NCI-H1436 treated with DMSO at 0.1 percent for 48 hours (cell line): Measurements from ENCODE around the gene MAPKAPK3.
"Not testable (repeated sequence)": the region's sequence is repeated elsewhere in the genome, so short reads cannot be mapped to it uniquely, and the experiment has no call there.

Experiments
- DNase-seq: peaks from one replicate; lab custom pipeline; 2025; lab: John Stamatoyannopoulos, UW

The MAPKAPK3 gene

GRCh38 chr3:50656417-50657195 is 39.7 kb downstream of the MAPKAPK3 start:
- no peak for DNase-seq

GRCh38 chr3:50657407-50657806 is 40.5 kb downstream of the MAPKAPK3 start:
- DNase-seq: no peak

DNA sequence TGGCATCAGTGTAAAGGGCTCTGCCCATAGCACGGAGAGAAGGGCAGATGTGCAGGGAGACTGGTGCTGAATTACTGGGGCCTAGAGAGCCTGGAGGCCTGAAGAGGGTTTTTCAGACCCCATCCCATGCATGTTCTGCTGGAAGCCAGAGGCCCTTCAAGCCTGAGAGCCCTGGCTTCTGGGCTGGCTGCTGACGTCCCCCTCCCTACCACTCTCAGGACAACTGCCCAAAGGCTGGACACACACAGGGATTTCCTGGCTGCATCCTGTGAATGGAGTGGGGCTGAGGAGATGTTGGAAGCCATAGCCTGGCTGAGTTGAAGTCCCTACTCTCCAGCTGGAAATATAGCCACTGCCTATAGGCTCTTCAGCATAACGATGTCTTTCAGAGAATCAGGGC is 40.9 kb downstream of the MAPKAPK3 start:
- no peak for DNase-seq

DNA sequence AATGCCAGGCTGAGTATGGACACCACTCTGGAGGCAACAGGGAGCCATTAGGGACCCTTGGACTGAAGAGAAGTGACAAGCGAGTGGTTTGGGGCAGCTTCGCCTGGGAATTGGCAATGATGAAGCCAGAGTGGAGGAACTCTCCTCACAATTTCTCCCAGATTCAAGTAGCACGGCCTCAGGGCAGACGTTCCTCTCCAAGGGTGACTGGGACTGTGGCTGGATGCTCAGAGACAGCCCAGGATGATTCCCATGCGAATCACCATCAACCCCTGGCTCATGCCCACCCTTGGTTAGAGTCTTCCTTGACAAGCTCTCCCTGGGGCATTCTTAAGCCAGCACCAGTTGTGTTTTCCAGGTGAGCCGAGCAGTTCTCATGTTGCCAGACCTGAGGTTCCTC is 41.5 kb downstream of the MAPKAPK3 start:
- no peak for DNase-seq

DNA sequence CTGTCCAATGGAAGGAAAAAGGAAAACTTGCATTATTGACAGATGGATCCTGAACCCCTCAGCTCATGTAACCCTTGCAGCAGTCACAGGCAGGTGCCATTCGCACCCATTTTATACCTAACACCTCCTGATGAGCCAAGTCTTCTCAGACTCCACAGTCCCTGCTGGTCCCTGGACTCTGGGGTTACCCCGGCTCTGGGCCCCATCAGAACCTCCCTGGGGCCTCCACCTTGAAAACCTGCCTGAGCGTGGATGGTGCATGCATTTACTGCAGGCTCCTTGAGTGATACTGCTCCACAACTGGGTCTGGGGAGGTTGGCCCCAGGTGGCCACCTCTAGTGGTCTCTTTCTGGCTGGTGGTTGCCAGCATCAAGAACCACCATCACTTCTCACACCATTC is 41.9 kb downstream of the MAPKAPK3 start:
- DNase-seq: no peak

GRCh38 chr3:50660386-50660785 is 43.4 kb downstream of the MAPKAPK3 start:
- no peak for DNase-seq

- no peak for DNase-seq
Observed at GRCh38 chr3:50661321-50661837, 44.4 kb downstream of the MAPKAPK3 start.

DNA sequence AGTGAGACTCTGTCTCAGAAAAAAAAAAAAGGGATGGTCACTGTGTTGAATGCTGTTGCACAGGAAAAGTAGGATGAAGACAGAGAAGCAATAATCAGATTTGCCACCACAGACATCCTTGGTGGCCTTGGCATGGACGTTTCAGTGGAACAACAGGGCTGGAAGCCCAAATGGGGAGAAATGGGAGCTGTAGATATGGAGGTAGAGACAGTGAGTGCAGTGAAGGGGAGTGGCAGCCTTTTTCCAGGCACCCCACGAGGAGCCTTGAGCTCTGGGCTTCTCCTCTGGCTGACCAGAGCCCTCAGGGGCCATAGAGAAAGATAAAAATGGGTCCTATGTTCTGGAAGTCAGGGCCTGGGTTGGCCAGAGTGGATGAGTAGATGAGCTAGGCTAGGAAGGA is 45.5 kb downstream of the MAPKAPK3 start:
- DNase-seq: no peak

DNA sequence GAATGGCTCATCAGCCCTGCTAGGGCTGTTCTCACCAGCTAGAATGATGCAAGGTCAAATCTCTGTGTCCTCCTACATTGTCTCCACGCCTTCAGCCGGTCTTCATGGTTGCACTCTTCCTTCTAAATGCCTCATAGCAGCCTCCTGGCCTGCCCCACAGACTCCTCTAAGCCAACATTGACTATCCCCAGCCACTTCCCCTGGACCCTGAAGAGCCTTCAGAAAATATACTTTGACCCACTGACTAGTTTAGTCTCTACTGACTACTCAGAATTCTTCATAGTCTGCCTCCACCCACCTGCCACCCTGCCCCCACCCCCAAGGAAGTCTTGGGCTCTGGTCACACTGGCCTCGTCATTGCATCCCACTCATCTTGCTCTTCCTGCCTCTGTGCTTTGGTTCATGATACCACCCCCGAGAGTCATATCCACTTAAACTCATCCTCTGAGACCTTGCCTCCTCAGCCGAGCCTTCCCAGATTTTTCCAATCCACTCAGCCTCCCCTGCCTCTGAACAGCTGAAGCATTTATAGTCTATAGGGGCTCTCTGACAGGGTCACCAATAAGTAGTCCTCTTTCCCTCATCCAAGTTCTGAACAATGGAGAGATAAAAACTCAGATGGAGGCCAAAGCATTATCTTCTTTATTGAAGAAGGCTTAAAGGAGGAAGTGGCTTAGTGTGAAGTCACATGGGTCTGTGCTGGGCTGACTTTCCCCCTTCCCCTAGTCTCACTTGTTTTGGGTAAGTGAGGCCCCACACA is 48.3 kb downstream of the MAPKAPK3 start:
- no peak for DNase-seq

DNA sequence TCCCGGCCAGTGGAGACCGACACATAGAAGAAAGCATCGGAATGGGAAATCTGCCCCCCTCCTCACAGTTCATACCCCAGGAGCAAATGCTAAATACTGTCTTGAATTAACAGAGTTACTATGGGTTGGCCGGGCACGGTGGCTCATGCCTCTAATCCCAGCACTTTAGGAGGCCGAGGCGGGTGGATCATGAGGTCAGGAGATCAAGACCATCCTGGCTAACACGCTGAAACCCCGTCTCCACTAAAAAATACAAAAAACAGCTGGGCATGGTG is 48.8 kb downstream of the MAPKAPK3 start:
- not testable (repeated sequence) for DNase-seq

- no peak for DNase-seq
Observed at GRCh38 chr3:50666837-50667236, 49.9 kb downstream of the MAPKAPK3 start.

- no peak for DNase-seq
Observed at GRCh38 chr3:50671331-50671730, 54.4 kb downstream of the MAPKAPK3 start.

DNA sequence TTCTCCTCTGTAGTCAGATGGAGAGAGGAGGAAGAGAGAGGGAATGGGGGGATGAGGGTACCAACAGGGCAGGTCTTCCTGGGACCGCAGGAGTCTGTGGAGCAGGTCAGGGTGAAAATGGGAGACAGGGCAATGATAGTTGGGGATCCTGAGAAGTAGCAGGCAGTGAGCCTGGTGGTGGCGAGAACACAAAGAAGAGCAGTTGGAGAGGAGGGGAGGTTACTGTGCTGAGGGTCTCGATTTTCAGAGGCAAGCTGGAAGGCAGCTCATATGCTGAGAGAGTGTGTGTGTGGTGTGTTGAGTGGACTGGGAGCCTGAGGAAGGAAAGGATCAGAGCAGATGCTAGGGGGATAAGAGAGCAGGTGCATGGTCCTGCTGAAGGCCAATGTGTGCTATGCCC is 55.7 kb downstream of the MAPKAPK3 start:
- DNase-seq: no peak

GRCh38 chr3:50673931-50674330 is 57.0 kb downstream of the MAPKAPK3 start:
- no peak for DNase-seq

DNA sequence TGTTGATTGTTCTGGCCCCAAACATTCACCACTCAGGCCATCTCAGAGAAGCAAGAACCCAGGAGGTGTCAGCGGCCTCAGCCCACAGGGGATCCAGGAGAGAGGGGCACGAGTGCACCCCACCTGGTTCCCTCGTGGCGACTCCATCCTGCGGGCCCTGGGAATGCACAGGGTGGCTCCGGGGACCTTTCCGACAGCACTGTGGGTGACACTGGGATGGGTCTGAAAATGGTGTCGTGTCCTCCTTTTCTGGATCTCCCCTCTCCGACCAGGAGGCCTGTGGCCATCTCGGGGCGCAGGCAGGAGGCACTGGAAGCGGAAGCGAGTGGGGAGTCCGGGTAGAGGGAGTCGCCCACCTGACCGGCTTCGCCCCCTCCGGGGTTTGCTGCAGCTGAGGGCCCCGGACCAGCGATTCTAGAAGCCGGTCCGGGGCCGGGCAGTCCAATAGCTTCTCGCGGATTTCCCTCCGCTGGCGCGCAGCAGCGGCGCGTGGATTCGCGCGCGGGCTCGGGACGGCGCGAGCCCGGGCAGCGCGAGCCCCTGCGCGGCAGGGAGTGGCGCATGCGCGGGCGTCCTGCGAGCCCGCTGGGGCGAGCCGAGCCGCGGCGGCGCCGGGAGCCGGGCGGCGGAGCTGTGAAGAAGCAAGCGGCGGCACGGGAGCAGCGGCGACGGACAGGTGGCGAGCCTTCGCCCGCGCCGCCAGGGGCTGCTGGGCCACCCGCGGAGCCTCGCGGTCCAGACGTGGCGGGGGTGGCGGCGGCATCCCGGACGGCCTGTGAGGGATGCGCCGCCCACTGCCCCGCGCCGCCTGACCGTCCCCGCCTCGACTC is 57.6 kb downstream of the MAPKAPK3 start, which contains the start of gene DOCK3:
TSS of gene DOCK3 (plus strand) at position 579 of the 830 bp plus-strand sequence. CDS start 337 bp downstream, outside the sequence.
- DNase-seq: no peak

GRCh38 chr3:50675179-50676030 is 58.5 kb downstream of the MAPKAPK3 start:
- no peak for DNase-seq

GRCh38 chr3:50676031-50676705 is 59.2 kb downstream of the MAPKAPK3 start:
- DNase-seq: no peak

GRCh38 chr3:50687127-50687751 is 70.3 kb downstream of the MAPKAPK3 start:
- DNase-seq: no peak

DNA sequence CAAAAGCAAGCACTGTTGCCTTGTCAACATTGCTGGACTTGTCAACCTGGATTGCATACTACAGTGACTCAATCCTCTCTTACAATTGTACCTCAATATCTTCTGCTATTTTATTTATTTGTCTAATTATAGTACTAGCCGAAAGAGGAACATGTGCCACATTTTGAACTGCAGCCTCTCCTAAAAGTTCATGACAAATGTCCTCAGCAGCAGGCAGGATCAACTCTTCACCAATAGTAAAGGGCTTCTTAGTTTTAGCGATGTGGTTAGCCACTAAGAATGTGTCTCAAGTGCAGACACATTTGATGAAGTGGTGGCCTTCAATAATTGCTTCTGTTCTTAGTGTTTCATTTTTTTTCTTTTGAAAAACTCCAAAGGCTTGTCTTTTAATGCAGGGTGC is 71.0 kb downstream of the MAPKAPK3 start:
- no peak for DNase-seq

DNA sequence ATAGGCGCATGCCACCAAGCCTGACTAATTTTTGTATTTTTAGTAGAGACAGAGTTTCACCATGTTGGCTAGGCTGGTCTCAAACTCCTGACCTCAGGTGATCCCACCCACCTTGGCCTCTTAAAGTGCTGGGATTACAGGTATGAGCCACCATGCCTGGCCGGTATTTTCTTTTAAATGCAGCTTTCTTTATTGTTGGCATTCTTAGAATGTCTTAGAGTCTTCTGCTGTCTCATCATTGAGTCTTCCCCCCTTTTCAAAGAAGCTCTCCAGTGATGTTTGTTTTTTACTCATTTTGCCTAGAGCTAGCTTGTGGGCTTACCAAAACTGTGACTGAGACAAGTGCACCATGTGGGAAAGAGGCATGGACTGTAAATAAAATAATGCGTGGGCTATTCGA is 71.7 kb downstream of the MAPKAPK3 start:
- not testable (repeated sequence) for DNase-seq
